HEK293T (cell line): ENCODE results near the gene DNAJC1.

Experiments used
- CTCF ChIA-PET: fragments of 350-600 bp; formaldehyde crosslinking; extraction: SDS; loops from one replicate; lab custom pipeline; 2021; ENCODE audit warnings: antibody characterized with exemption, inconsistent platforms; lab: Yijun Ruan, JAX
- POLR2A ChIA-PET: fragments of 350-600 bp; formaldehyde crosslinking; extraction: SDS; loops from one replicate; lab custom pipeline; 2020; ENCODE audit warnings: antibody characterized with exemption, inconsistent platforms; lab: Yijun Ruan, JAX
- DNase-seq: peaks from one replicate; pipeline ENCODE4 v3.0.0; 2012; ENCODE audit warnings: mixed read lengths; ENCODE audit errors: extremely low spot score
- ARNT ChIP-seq: fragments of 450-650 bp; IDR thresholded peaks from 2 replicates; pipeline ENCODE4 v1.6.1; 2017; ENCODE audit warnings: mild to moderate bottlenecking
- BHLHE40 ChIP-seq: fragments of 450-650 bp; IDR thresholded peaks from 2 replicates; pipeline ENCODE4 v1.6.1; 2016; ENCODE audit warnings: mild to moderate bottlenecking, moderate library complexity, borderline replicate concordance
- CTBP1 ChIP-seq: fragments of 450-650 bp; IDR thresholded peaks from 2 replicates; pipeline ENCODE4 v1.6.1; 2016; ENCODE audit warnings: borderline replicate concordance
- ELF4 ChIP-seq: fragments of 450-650 bp; IDR thresholded peaks from 2 replicates; pipeline ENCODE4 v1.6.1; 2017; ENCODE audit warnings: antibody characterized with exemption
- FOXA1 ChIP-seq: fragments of 450-650 bp; IDR thresholded peaks from 2 replicates; pipeline ENCODE4 v1.6.1; 2016; ENCODE audit warnings: mild to moderate bottlenecking
- FOXK2 ChIP-seq: fragments of 450-650 bp; IDR thresholded peaks from 2 replicates; pipeline ENCODE4 v1.6.1; 2016; ENCODE audit warnings: mild to moderate bottlenecking
- FOXM1 ChIP-seq: fragments of 450-650 bp; IDR thresholded peaks from 2 replicates; pipeline ENCODE4 v1.6.1; 2017; ENCODE audit warnings: mild to moderate bottlenecking, borderline replicate concordance
- HDGF ChIP-seq: fragments of 450-650 bp; IDR thresholded peaks from 2 replicates; pipeline ENCODE4 v1.6.1; 2017; ENCODE audit warnings: antibody characterized with exemption, borderline replicate concordance
- L3MBTL2 ChIP-seq: fragments of 450-650 bp; conservative IDR thresholded peaks from 2 replicates; pipeline ENCODE4 v1.6.1; 2016; ENCODE audit warnings: mild to moderate bottlenecking
- LEF1 ChIP-seq: fragments of 450-650 bp; IDR thresholded peaks from 2 replicates; pipeline ENCODE4 v1.6.1; 2017; ENCODE audit warnings: mild to moderate bottlenecking, borderline replicate concordance
- NFRKB ChIP-seq: fragments of 450-650 bp; IDR thresholded peaks from 2 replicates; pipeline ENCODE4 v1.6.1; 2016; ENCODE audit warnings: mild to moderate bottlenecking, moderate library complexity
- PKNOX1 ChIP-seq: fragments of 450-650 bp; IDR thresholded peaks from 2 replicates; pipeline ENCODE4 v1.6.1; 2016
- SP1 ChIP-seq: fragments of 450-650 bp; IDR thresholded peaks from 2 replicates; pipeline ENCODE4 v1.6.1; 2017
- SUZ12 ChIP-seq: fragments of 450-650 bp; IDR thresholded peaks from 2 replicates; pipeline ENCODE4 v1.6.1; 2016; ENCODE audit warnings: mild to moderate bottlenecking
- TARDBP ChIP-seq: fragments of 450-650 bp; IDR thresholded peaks from 2 replicates; pipeline ENCODE4 v1.6.1; 2016
- ZNF384 ChIP-seq: fragments of 450-650 bp; IDR thresholded peaks from 2 replicates; pipeline ENCODE4 v1.6.1; 2016

Gene DNAJC1

GRCh38 chr10:21993360-21994001 is 10.0 kb downstream of the DNAJC1 start:
- no peak for TF ChIP-seq CTBP1
- TF ChIP-seq TARDBP: no peak
- peak; percentile 46; the same call in 1 of the 2 replicates for TF ChIP-seq ZNF384
- TF ChIP-seq NFRKB: no peak
- TF ChIP-seq SP1: no peak
- ChIA-PET CTCF (interaction anchor here (0.6 to 1.6 kb wide), 10 partner anchors 9 to 1164 kb away, joined by 3 to 7 read pairs (median 4); partner anchors contain the start of gene DNAJC1), POLR2A (interaction anchor here (0.8 to 2.5 kb wide), 2 partner anchors 10 to 322 kb away, joined by 3 to 7 read pairs; partner anchors contain the start of genes COMMD3 and DNAJC1)
- no peak for DNase-seq

GRCh38 chr10:21991785-21992184 is 11.7 kb downstream of the DNAJC1 start:
- TF ChIP-seq BHLHE40: no peak
- no peak for TF ChIP-seq SP1
- no peak for TF ChIP-seq FOXA1
- TF ChIP-seq SUZ12: no peak
- no peak for TF ChIP-seq LEF1
- no peak for TF ChIP-seq CTBP1
- TF ChIP-seq HDGF: no peak
- TF ChIP-seq ELF4: no peak
- no peak for TF ChIP-seq FOXK2
- no peak for TF ChIP-seq ARNT
- TF ChIP-seq NFRKB: no peak
- no peak for TF ChIP-seq PKNOX1
- TF ChIP-seq L3MBTL2: no peak
- no peak for TF ChIP-seq TARDBP
- TF ChIP-seq FOXM1: no peak
- no peak for TF ChIP-seq ZNF384
- ChIA-PET POLR2A (interaction anchor here (1.2 to 1.4 kb wide), 2 partner anchors 11 to 325 kb away, joined by 3 to 7 read pairs; partner anchors contain the start of gene DNAJC1), CTCF (interaction anchor here (0.9 kb wide), 1 partner anchor 496 kb away, joined by 5 read pairs; no protein-coding TSS in a partner anchor)

GRCh38 chr10:21990449-21990848 is 13.1 kb downstream of the DNAJC1 start:
- DNase-seq: no peak
- ChIA-PET POLR2A (interaction anchor here (1.2 to 1.4 kb wide), 2 partner anchors 13 to 326 kb away, joined by 3 to 7 read pairs; partner anchors contain the start of gene DNAJC1), CTCF (interaction anchor here (0.5 kb wide), 1 partner anchor 238 kb away, joined by 3 read pairs; no protein-coding TSS in a partner anchor)
- TF ChIP-seq LEF1: no peak
- no peak for TF ChIP-seq L3MBTL2
- TF ChIP-seq FOXM1: no peak
- TF ChIP-seq SUZ12: no peak
- no peak for TF ChIP-seq BHLHE40
- TF ChIP-seq HDGF: no peak
- TF ChIP-seq FOXK2: no peak
- TF ChIP-seq CTBP1: no peak
- no peak for TF ChIP-seq PKNOX1
- TF ChIP-seq FOXA1: no peak
- TF ChIP-seq NFRKB: no peak

More at GRCh38 chr10:21991785-21992184, 11.7 kb downstream of the DNAJC1 start:
- DNase-seq: no peak

GRCh38 chr10:21989453-21990154 is 13.9 kb downstream of the DNAJC1 start:
- CTCF ChIA-PET: no interaction called here
- TF ChIP-seq CTBP1 (no peak), FOXM1 (no peak), ZNF384 (no peak)
- POLR2A ChIA-PET: no interaction called here
- peak; percentile 49 for DNase-seq

- DNase-seq: no peak
- TF ChIP-seq FOXA1: no peak
- no peak for TF ChIP-seq FOXM1
- TF ChIP-seq L3MBTL2: no peak
- no peak for TF ChIP-seq NFRKB
- no peak for TF ChIP-seq PKNOX1
- TF ChIP-seq LEF1: no peak
- TF ChIP-seq ELF4: no peak
- no peak for TF ChIP-seq BHLHE40
- TF ChIP-seq ARNT: no peak
- no peak for TF ChIP-seq HDGF
- no peak for TF ChIP-seq ZNF384
- no peak for TF ChIP-seq SUZ12
- TF ChIP-seq CTBP1: no peak
- no peak for TF ChIP-seq FOXK2
- TF ChIP-seq SP1: no peak
- TF ChIP-seq TARDBP: no peak
- CTCF ChIA-PET: no interaction called here
- POLR2A ChIA-PET: no interaction called here
These were observed 18.0 kb downstream of the DNAJC1 start for GRCh38 chr10:21985541-21985940.

- CTCF ChIA-PET: no interaction called here
These were observed 22.4 kb downstream of the DNAJC1 start for GRCh38 chr10:21981118-21981517.

More at GRCh38 chr10:21981118-21981517, 22.4 kb downstream of the DNAJC1 start:
- POLR2A ChIA-PET: no interaction called here
- TF ChIP-seq CTBP1 (no peak), BHLHE40 (no peak), FOXM1 (no peak), FOXK2 (no peak), HDGF (no peak), NFRKB (no peak)
- no peak for DNase-seq
